Testis (tissue), 2 donors: ENCODE measurements around the gene STRIT1.

Experiments
- CTCF ChIP-seq, 3 experiments: fragments of 450-650 bp in 2 of 3; fragments of 200-600 bp in 1 of 3; sonication (generic) in 1 of 3; IDR thresholded peaks; one replicate each; pipeline ENCODE4 v1.5.1; 2016 to 2019; ENCODE audit warnings: antibody characterized with exemption in 3 of 3, mild to moderate bottlenecking in 2 of 3, moderate library complexity in 1 of 3
- POLR2A ChIP-seq: fragments of 450-650 bp; IDR thresholded peaks from one replicate; pipeline ENCODE4 v1.6.1; 2017; ENCODE audit warnings: antibody characterized with exemption, mild to moderate bottlenecking, moderate library complexity

GRCh38 chr3:155326244-155326643 is 32.8 kb upstream of the STRIT1 start:
- TF ChIP-seq CTCF (IDR thresholded peaks at IDR 0.05) (no peak), POLR2A (no peak)
